Spleen (tissue), 11 donors: Measurements from ENCODE around the gene CTNNBL1. TPM values are rescaled to one million over a fixed set of nuclear protein-coding genes. Genes with fewer than 3 reads are reported as not detected.

Experiments
- DNase-seq: peaks from one replicate; pipeline ENCODE4 v3.0.0-alpha.2; 2020
- H3K27ac ChIP-seq, 8 donors: fragments of 200-600 bp; sonication (generic) in 7 of 8; 1 replicate in 4 of 8; 2 replicates in 4 of 8; pipeline versions ENCODE4 v1.5.0 to v1.8.0; 2016 to 2021; ENCODE audit warnings: inconsistent platforms in 4 of 8, mild to moderate bottlenecking in 4 of 8, moderate library complexity in 1 of 8
- H3K27me3 ChIP-seq, 7 donors: fragments of 200-600 bp; sonication (generic) in 6 of 7; replicated peaks in 1 of 7; 1 replicate in 4 of 7; 2 replicates in 3 of 7; pipeline versions ENCODE4 v1.5.0 to v1.8.0; 2016 to 2021; ENCODE audit warnings: inconsistent platforms in 3 of 7, mild to moderate bottlenecking in 1 of 7
- H3K36me3 ChIP-seq, 6 donors: fragments of 200-600 bp; sonication (generic) in 5 of 6; 1 replicate in 4 of 6; 2 replicates in 2 of 6; pipeline versions ENCODE4 v1.5.0 to v1.8.0; 2016 to 2021; ENCODE audit warnings: inconsistent platforms in 2 of 6
- H3K4me1 ChIP-seq, 6 donors: fragments of 200-600 bp; sonication (generic) in 5 of 6; 1 replicate in 3 of 6; 2 replicates in 3 of 6; pipeline versions ENCODE4 v1.5.0 to v1.8.0; 2016 to 2021; ENCODE audit warnings: inconsistent platforms in 3 of 6
- H3K4me3 ChIP-seq, 8 donors: fragments of 200-600 bp; sonication (generic) in 7 of 8; 1 replicate in 4 of 8; 2 replicates in 4 of 8; pipeline versions ENCODE4 v1.5.0 to v1.8.0; 2016 to 2021; ENCODE audit warnings: inconsistent platforms in 4 of 8, mild to moderate bottlenecking in 4 of 8, moderate library complexity in 2 of 8
- H3K9me3 ChIP-seq, 8 donors: fragments of 200-600 bp; sonication (generic) in 7 of 8; 1 replicate in 4 of 8; 2 replicates in 4 of 8; pipeline versions ENCODE4 v1.5.0 to v1.8.0; 2016 to 2021; ENCODE audit warnings: inconsistent platforms in 4 of 8
- POLR2A ChIP-seq, 3 donors: fragments of 450-650 bp; IDR thresholded peaks; one replicate each; pipeline ENCODE4 v1.5.1; 2017; ENCODE audit warnings: antibody characterized with exemption in 3 of 3, mild to moderate bottlenecking in 1 of 3
- POLR2AphosphoS5 ChIP-seq, 3 donors: sonication (generic); formaldehyde crosslinking; IDR thresholded peaks; one replicate each; pipeline ENCODE4 v1.5.1; 2017; ENCODE audit warnings: antibody characterized with exemption in 3 of 3
- WGBS, 5 donors: extraction: QIAGEN DNeasy Blood & Tissue Kit in 3 of 5; methylation state at CpG; one replicate each; pipeline versions ENCODE4 v1.1.5 to v1.1.7; 2013 to 2018; 5-methylcytosine and 5-hydroxymethylcytosine counted together
- intact Hi-C: fragments of 100-400 bp; cut with DNase I; formaldehyde crosslinking; loops from one replicate; pipeline ENCODE4 v1.15.0; 2023; ENCODE audit warnings: low total_unique reads
- polyA plus RNA-seq, 3 donors: library from polyadenylated mRNA; stranded (reverse); fragments of 200-250 nt; gene quantifications; one replicate each; pipeline ENCODE4 v1.2.1, GENCODE V29; 2013
- total RNA-seq, 7 donors: library from RNA; depleted of rRNA in 3 of 7; stranded (reverse); fragments of >200 nt in 3 of 7; fragmentation: NEBNext Ultra II Directional in 4 of 7; extraction: Animal tissue kit (Norgen Biotek cat#: 25700) in 4 of 7; gene quantifications; one replicate each; pipeline versions ENCODE4 v1.1.0 to v1.2.1, GENCODE V29; 2016 to 2021
- TF ChIP-seq, protein P1 (sequence below), 11 experiments: fragments of 200-600 bp in 7 of 11; fragments of 450-650 bp in 4 of 11; sonication (generic) in 4 of 11; IDR thresholded peaks in 8 of 11; conservative IDR thresholded peaks in 3 of 11; 1 replicate in 7 of 11; 2 replicates in 4 of 11; pipeline versions ENCODE4 v1.4.0 to v1.8.0; 2016 to 2021; ENCODE audit warnings: antibody characterized with exemption in 11 of 11, inconsistent platforms in 4 of 11, mild to moderate bottlenecking in 1 of 11
- donor health status: healthy with polysubstance abuse.
- donor health status: DM: no; HTN: no; CAD: no; lungs with moderate emphysema.
- donor health status: DM: no; HTN: no; CAD: no.
- donor health status: Bipolar disorder and iron deficiency.
- donor health status: healthy.
- donor health status: DM: no; HTN: no; CAD: no.
- donor health status: DM: yes; HTN: yes; CAD: no.

The CTNNBL1 gene
- total and polyA plus RNA-seq, 10 donors: 46.5 to 135 (median 82.9) TPM

DNA sequence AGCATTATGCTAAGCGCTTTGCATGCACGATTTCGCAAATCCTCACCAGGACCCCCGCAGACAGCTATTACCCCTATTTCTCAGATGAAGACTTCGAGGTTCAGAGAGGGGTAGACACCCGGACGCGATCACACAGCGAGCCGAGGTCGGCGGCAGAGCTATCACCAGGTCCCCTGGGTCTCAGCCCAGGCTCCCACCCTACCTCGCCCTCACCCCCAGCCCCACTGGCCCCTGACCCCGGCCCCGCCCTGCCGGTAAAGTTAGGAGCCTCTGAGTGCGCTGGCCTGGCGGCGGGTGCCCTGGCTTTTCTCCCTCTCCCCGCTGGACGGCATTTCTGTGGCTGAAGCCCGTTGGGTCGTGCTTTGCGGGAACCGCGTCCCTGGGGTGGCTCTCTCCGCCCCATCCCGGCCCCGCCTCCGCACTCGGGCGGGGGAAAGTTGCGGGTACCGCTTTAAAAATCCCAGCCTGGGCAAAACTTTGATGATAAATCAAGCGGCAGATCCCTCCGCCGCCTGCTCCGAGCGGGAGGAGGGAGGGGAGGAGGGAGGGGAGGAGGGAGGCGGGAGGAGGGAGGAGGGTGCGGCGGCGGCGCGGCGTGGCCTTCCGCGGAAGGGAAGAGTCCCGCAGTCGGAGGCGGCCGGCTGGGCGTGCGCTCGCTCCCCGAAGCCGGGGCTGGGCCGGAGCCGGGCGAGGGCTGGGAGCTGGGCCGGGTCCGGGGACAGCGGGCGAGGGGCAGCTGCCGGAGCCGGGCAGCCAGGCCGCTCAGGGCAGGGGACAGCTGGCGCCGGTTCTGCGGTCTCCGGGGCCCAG is 208.9 kb downstream of the CTNNBL1 start, which contains the start of gene VSTM2L:
VSTM2L (plus strand) TSS at position 624 of the 810 bp plus-strand sequence. CDS start 224 bp downstream, outside the sequence.
- WGBS, 5 donors: 4 to 12% (median 8%) methylated on average over 38 to 71 of the region's 71 CpGs
- H3K27ac ChIP-seq: peak within 1 kb of the TSS in 5 of 8 donors; percentile 60 to 77 (median 66)
- no peaks in the 10 kb centered on the region for H3K36me3 ChIP-seq
- peaks cover 3 to 43% (median 17%) of the 10 kb centered on the region in 6 donors for H3K4me1 ChIP-seq
- DNase-seq: peak; percentile 83
- H3K9me3 ChIP-seq: no peaks in the 10 kb centered on the region
- intact Hi-C loops: no loop called here
- H3K27me3 ChIP-seq: peaks cover 0 to 80% (median 38%) of the 10 kb centered on the region in 7 donors
- peak within 1 kb of the TSS; percentile 39 to 74 (median 42) for H3K4me3 ChIP-seq
- TF ChIP-seq, protein P1, sequence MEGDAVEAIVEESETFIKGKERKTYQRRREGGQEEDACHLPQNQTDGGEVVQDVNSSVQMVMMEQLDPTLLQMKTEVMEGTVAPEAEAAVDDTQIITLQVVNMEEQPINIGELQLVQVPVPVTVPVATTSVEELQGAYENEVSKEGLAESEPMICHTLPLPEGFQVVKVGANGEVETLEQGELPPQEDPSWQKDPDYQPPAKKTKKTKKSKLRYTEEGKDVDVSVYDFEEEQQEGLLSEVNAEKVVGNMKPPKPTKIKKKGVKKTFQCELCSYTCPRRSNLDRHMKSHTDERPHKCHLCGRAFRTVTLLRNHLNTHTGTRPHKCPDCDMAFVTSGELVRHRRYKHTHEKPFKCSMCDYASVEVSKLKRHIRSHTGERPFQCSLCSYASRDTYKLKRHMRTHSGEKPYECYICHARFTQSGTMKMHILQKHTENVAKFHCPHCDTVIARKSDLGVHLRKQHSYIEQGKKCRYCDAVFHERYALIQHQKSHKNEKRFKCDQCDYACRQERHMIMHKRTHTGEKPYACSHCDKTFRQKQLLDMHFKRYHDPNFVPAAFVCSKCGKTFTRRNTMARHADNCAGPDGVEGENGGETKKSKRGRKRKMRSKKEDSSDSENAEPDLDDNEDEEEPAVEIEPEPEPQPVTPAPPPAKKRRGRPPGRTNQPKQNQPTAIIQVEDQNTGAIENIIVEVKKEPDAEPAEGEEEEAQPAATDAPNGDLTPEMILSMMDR (IDR thresholded peaks at IDR 0.05 in 8 of 11, conservative IDR thresholded peaks at IDR 0.05 in 3 of 11): no peak
- peak in 1 of 3 donors; percentile 46 for TF ChIP-seq POLR2AphosphoS5 (IDR thresholded peaks at IDR 0.05)

DNA sequence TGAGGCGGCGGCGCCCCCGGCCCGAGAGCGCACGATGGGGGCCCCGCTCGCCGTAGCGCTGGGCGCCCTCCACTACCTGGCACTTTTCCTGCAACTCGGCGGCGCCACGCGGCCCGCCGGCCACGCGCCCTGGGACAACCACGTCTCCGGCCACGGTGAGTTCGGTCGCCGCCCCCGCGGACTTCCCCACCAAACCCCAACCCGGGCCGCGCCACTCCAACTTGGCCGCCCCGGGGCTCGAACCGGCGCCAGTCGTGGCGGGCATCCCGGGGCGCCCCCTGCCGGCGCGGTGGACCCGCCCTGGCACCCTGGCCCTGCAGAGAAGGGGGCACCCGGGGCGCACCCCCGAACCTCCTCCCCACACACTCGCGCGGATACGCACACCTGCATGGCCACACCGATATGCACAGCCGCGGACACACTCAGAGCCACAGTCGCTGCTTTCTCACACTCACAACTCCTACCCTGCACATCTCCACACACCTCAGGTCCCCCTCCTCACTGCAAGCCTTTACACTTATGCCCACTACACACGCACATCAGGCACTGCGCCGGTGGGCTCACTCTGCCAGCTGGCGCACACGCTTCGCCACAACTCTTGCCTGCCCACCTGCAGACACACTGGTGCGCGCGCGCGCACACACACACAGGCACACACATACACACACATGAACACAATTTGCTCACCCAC is 209.6 kb downstream of the CTNNBL1 start:
- peaks cover 0 to 87% (median 38%) of the 10 kb centered on the region in 7 donors for H3K27me3 ChIP-seq
- H3K4me3 ChIP-seq: peak overlapping the region; percentile 39 to 74 (median 42)
- no peaks in the 10 kb centered on the region for H3K9me3 ChIP-seq
- peak overlapping the region in 5 of 8 donors; percentile 60 to 77 (median 66) for H3K27ac ChIP-seq
- WGBS, 5 donors: 26 to 59% (median 35%) methylated on average over 24 to 67 of the region's 67 CpGs
- intact Hi-C loops: no loop called here
- TF ChIP-seq, protein P1 (IDR thresholded peaks at IDR 0.05 in 8 of 11, conservative IDR thresholded peaks at IDR 0.05 in 3 of 11): peak in 6 of 11 experiments; percentile 28 to 50 (median 44)
- no peak for TF ChIP-seq POLR2AphosphoS5 (IDR thresholded peaks at IDR 0.05)
- DNase-seq: no peak
- peaks cover 3 to 39% (median 17%) of the 10 kb centered on the region in 6 donors for H3K4me1 ChIP-seq
- no peaks in the 10 kb centered on the region for H3K36me3 ChIP-seq

DNA sequence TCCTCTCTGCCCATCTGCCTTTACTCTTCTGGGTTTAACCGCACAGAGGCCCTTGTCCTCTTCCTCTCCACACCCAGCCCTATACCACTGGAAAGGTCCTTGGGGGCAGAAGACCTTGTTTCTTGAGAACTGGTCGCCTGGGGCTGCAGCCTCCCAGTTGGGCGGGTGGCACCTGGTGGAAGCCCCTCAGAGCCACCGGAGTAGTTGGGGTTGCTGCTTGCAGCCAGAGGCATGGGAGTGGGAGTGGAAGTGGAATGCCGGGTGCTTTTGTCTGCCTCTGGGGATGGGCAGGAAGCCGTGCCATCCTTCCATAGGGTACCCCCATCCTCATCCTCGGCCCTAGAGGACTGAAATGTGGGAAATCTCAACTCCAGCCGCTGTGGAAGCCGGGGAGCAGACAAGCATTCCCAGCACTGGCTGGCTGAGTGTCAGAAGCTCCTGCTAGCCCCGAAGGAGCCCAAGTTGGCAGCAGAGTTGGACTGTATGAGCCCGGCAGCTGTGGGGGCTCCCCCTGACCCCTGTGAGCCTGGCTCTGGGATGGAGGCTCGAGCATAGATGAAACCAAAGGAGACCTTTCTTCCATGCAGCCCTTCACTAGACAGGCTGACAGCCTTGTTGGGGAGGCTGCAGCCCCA is 210.3 kb downstream of the CTNNBL1 start:
- intact Hi-C loops: no loop called here
- H3K27me3 ChIP-seq: peaks cover 0 to 94% (median 38%) of the 10 kb centered on the region in 7 donors
- 59 to 69% (median 67%) methylated on average over 10 to 12 of the region's 12 CpGs for WGBS, 5 donors

More for the DNA sequence above, 210.3 kb downstream of the CTNNBL1 start:
- TF ChIP-seq, protein P1 (IDR thresholded peaks at IDR 0.05 in 8 of 11, conservative IDR thresholded peaks at IDR 0.05 in 3 of 11): no peak
- TF ChIP-seq POLR2A (IDR thresholded peaks at IDR 0.05) (no peak), POLR2AphosphoS5 (IDR thresholded peaks at IDR 0.05) (no peak)
- Histone ChIP-seq H3K9me3 (no peaks in the 10 kb centered on the region), H3K4me1 (peaks cover 3 to 39% (median 17%) of the 10 kb centered on the region in 6 donors), H3K27ac (peak overlapping the region in 2 of 8 donors; percentile 66 to 77), H3K4me3 (peak overlapping the region; percentile 9 to 74 (median 42)), H3K36me3 (no peaks in the 10 kb centered on the region)
- no peak for DNase-seq
